Fibroblast of the conjunctiva (primary cell): ENCODE measurements around the gene KDM8.

Source experiments
- DNase-seq: peaks from one replicate; pipeline ENCODE4 v3.0.0-alpha.2; 2010; ENCODE audit warnings: low read depth

KDM8 gene

GRCh38 chr16:27203507-27204311 lies at the start of gene KDM8:
Gene KDM8, plus strand, starts transcription at chr16:27203526. Its CDS starts 6,598 bp downstream, at chr16:27210124.
- peak; percentile 100 for DNase-seq

DNA sequence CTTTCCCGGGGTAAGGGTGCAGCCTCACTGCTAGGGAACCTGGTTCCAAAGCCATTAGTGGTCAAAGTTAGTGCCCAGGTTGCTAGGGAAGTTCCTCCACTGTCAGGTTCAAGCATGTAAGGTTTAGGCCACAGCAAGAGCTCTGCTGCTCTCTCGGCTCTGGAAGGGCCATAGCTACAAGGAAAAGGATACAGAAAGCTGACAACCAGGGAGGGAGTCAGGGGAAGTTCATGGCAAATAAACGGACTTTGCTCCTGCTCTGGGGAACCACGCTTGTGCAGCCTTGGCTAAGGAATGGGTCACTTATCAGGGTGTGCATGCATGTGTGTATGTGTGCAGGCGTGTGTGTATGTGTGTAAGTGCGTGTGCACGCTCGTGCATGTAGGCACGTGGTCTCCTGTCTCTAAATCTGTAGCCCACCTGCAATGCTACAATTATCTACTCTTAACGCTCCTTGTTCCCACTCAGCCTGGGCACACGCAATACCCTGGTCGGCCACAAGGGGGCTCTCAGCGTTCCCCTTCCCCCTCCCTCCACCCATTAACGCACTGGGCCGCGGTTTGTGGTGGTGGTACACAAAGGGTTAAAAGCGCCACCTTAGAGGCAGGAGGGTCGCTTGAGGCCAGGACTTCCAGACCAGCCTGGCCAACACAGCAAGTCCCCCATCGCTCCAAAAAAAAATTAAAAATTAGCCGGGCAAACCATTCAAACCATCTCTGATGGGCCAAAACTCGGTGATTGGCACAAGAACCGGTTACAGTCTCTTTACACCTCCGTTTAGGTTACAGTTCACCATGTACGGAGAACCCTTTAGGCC lies 48.4 kb upstream of the KDM8 start:
- DNase-seq: no peak

- DNase-seq: no peak
These were observed 46.7 kb upstream of the KDM8 start for GRCh38 chr16:27156579-27156978.

DNA sequence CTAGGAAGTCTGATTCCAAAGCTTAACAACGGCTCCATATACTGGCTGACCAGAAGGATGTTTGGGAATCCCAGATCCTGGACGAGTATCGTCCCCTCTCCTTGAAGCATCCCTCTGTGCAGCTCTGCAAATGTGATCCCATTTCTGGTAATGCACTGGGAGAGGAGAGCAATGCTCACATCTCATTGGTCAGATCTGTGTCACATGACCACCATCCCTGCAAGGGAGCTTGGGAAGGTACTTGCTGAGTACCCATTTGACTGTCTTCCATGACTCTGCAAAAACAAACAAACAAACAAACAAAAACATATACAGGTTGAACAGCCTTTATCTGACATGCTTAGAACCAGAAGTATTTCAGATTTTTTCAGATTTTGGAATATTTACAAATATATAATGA lies 41.9 kb upstream of the KDM8 start:
- no peak for DNase-seq

DNA sequence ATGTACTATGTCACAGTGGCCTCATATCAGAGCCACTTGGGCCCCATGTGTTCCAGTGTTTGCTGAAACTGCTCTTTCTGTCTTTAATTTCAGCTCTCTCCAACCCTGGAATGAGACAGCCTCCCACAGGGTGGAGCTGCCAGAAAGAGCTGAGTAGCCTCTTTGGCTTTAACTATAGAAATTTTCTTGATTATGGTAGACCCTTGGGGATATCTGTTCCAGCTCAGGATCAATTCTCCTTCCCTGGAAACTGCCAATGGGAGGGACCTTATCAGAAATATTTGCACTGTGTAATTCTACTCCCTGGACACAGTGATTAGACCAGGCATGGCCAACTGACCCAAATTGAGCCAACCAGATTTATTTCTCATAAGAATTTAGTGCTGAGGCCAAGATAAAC lies 39.0 kb upstream of the KDM8 start:
- DNase-seq: no peak

DNA sequence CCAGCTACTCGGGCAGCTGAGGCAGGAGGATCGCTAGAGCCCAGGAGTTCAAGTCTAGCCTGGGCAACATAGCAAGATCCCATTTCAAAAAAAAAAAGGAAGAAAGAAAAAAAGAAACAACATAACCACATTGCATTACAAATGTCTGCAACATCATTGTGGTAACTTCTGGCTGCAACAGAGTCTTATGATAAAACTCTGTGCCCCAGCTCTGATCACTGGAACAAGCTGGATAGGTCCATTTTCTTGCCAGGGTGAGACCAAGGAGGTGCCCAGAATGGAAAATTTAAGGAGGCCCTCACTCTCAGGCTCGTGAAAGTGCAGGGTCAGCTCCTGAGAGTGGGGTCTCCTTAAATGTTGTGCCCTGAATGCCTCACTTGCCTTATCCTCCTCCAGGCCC lies 37.8 kb upstream of the KDM8 start:
- DNase-seq: no peak

- no peak for DNase-seq
These were observed 34.5 kb upstream of the KDM8 start for GRCh38 chr16:27168790-27169189.

DNA sequence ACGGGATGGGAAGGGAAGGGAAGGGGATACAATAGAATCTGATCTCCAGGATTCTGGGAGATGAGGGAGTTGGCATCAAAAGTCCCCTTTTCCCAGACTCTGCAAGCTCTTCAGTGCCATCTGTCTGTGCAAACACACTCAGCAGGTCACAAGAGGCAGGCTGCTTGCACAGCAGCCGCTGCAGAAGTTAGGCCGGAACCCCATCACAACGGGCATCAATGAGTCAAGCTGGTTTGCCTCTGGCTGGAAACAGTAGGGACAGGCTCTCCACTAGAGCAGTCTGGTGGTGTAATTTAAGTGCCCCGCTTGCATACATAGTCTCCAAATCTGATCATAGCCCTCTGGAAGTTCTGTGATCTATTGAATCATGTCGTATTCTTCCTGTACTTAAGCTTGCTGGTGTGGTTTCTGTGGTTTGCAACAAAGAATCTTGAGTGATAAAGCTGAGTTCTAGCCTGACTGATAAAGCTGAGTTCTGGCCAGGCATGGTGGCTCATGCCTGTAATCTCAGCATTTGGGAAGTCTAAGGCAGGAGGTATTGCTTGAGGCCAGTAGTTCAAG lies 33.7 kb upstream of the KDM8 start:
- no peak for DNase-seq

DNA sequence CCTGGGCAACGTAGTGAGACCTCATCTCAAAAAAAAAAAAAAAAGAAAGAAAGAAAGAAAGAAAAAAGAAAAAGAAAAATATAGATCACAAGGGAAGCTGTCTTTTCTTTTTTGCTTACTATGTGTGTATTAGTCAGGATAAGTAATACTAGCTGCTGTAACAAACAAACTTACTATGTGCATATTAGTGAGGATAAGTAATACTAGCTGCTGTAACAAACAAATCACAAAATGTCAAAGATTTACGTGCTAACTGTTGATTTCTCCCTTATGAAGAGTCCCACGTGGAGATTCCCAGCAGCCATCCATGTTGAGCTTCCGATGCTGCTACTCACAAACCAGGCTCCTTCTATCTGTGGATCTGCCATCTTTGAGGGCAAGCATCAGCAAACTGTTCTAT lies 31.7 kb upstream of the KDM8 start:
- DNase-seq: no peak

- no peak for DNase-seq
These were observed 29.3 kb upstream of the KDM8 start for GRCh38 chr16:27174007-27174406.

- DNase-seq: no peak
These were observed 28.5 kb upstream of the KDM8 start for GRCh38 chr16:27174798-27175197.

- DNase-seq: no peak
These were observed 27.4 kb upstream of the KDM8 start for GRCh38 chr16:27175888-27176287.

DNA sequence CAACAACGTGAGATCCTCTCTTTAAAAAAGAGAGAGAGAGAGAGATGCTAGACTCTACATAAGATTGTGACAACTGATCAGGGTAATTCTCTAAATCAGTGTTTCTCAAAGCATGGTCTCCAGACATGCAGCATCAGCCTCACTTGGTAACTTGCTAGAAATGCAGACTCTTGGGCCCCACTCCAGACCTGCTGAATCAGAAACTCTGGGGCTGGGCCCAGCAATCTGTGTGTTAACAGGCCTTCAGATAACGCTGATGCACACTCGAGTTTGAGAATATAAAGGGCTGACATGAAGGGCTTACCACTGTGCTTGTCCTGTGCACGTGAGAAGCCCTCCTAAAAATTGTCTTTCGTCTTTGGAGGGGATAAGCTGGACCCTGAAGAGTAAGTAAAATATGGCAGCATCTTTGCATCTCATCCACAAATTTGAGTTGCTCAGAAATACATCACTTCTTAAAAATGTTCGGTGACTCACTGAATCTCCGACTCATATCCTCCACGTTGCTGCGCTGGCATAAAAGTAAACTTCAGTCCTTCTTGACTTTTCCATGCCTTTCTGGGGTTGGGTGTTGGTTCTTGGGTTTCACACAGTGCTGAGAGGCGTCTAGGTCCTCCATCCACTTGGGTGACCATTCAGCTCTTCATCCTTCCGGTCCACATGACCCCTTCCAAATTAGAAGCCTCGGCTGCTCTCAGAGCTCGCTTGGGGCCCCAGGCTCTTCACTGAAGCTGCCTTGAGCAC lies 26.1 kb upstream of the KDM8 start:
- peak; percentile 46 for DNase-seq

DNA sequence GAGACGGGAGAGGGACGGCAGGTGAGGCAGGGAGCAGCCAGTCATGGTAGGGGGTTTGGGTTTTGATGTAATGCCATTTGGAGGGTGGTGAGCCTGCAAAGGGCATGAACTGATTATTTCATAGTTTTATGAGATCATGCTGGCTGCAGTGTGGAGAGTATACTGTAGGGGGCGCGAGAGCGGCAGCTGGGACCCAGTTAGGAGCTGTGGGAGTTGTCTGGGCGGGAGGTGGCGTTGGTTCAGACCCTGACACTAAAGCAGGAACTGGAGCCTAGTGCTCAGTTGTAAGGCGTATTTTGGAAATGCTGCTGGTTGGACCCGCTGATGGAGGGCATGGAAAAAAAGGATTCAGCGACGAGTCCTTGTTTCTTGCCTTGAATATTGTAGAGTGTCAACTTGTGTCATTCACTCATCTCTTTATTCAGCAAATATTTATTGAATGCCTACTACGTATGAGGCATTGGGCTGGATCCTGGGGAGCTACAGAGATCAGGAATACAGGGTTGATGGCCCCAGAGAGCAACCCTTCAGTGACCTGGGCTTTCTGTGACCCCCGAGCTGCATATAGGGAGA lies 23.7 kb upstream of the KDM8 start:
- DNase-seq: peak; percentile 38

DNA sequence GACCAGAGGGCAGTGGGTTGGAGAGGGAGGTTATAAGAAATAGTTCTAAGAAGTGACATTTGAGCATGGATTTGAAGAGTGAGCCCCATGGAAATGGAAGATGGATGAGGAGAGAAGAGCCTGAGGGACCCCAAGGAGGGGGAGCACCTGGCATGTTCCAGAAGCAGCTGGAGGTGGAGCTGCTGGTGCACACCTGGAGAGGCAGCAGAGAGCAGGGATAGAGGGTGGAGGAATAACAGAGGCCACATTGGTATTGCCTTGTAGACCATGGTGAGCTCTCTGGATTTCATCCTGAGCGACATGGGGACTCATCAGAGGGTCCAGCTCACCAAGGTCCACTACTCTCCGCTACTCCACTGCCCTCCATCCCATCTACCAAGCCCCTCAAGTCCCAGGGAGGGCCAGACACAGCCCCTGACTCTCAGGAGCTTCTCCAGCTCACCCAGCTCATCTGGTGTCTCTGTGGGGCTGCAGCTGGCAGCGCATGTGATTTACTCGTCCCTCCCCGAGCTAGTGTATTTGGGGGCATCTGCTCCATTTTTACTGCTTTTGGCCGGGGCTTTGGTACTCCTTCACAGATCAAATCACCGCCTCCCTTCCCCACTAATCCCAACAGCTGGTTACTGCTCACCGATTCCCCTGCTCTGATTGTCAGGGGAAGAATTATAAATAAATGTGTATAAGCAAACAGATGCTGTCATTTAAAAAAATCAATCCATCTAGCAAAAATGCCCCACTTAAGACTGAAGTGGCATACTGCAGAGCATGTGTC lies 22.1 kb upstream of the KDM8 start:
- no peak for DNase-seq

GRCh38 chr16:27182906-27183405 lies 20.4 kb upstream of the KDM8 start:
- DNase-seq: no peak

- no peak for DNase-seq
These were observed 17.6 kb upstream of the KDM8 start for GRCh38 chr16:27185776-27186130.

GRCh38 chr16:27188633-27189032 lies 14.7 kb upstream of the KDM8 start:
- no peak for DNase-seq

GRCh38 chr16:27189335-27189972 lies 13.9 kb upstream of the KDM8 start:
- no peak for DNase-seq

DNA sequence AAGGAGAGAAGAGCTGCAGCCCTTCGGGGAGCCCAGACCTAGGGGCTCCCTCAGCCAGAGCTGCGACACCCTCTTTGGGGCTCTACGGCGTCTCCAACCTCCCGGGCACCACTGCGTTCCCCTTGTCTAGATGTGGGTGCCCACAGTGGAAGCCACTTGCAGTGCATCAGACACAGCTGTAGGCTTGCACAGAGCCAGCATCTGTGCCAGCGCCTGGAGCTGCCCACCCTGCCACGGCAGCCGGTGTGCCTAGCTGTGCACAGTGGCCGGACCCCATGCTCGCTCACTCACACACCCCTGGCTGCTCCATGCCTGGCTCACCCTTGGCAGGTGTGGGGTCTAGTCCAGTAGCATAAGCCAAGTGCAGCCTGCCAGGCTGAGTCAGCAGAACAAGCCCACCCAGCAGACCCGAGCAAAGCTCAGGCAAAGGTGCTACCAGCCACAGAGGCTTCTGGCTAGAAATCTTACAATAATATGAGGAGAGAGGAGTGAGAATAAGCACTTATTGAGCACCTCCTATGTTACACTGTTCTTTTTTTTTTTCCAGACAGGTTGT lies 12.9 kb upstream of the KDM8 start:
- no peak for DNase-seq
